Measurements from ENCODE around the gene CCL17. TPM values are rescaled to one million over a fixed set of nuclear protein-coding genes. Genes with fewer than 3 reads are reported as not detected.

CCL17 gene
- total RNA-seq, 4 donors from 2014 or later = 2.6 TPM; not detected in 3

- Histone ChIP-seq H3K9me3 (no peaks in the 10 kb centered on the region), H3K4me1 (peaks cover 38% of the 10 kb centered on the region), H3K36me3 (peaks cover 11% of the 10 kb centered on the region), H3K27me3 (no peaks in the 10 kb centered on the region), H3K27ac (peak within 1 kb of the TSS; percentile 92), H3K4me3 (peak within 1 kb of the TSS; percentile 96)
- TF ChIP-seq, protein P1, sequence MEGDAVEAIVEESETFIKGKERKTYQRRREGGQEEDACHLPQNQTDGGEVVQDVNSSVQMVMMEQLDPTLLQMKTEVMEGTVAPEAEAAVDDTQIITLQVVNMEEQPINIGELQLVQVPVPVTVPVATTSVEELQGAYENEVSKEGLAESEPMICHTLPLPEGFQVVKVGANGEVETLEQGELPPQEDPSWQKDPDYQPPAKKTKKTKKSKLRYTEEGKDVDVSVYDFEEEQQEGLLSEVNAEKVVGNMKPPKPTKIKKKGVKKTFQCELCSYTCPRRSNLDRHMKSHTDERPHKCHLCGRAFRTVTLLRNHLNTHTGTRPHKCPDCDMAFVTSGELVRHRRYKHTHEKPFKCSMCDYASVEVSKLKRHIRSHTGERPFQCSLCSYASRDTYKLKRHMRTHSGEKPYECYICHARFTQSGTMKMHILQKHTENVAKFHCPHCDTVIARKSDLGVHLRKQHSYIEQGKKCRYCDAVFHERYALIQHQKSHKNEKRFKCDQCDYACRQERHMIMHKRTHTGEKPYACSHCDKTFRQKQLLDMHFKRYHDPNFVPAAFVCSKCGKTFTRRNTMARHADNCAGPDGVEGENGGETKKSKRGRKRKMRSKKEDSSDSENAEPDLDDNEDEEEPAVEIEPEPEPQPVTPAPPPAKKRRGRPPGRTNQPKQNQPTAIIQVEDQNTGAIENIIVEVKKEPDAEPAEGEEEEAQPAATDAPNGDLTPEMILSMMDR (IDR thresholded peaks at IDR 0.05) = no peak
- TF ChIP-seq POLR2AphosphoS5 (IDR thresholded peaks at IDR 0.05) = peak; percentile 3 to 92 (median 79)
- no peak for TF ChIP-seq EP300 (IDR thresholded peaks at IDR 0.05)
- peak; percentile 64 to 87 for TF ChIP-seq POLR2A (IDR thresholded peaks at IDR 0.05)
- WGBS = under 1% methylated on average over 34 of the region's 68 CpGs
- DNase-seq (ENCODE audit: low spot score in 2 of 2) = peak; percentile 96
These were observed 42.8 kb downstream of the CCL17 start, which contains the start of the genes CIAPIN1 and COQ9 for GRCh38 chr16:57447186-57447962. Gene CIAPIN1, minus strand, starts transcription at chr16:57447385. Its CDS starts 6,457 bp downstream, at chr16:57440928. Gene COQ9, plus strand, starts transcription at chr16:57447479. Its CDS starts 27 bp downstream, at chr16:57447506.

DNA sequence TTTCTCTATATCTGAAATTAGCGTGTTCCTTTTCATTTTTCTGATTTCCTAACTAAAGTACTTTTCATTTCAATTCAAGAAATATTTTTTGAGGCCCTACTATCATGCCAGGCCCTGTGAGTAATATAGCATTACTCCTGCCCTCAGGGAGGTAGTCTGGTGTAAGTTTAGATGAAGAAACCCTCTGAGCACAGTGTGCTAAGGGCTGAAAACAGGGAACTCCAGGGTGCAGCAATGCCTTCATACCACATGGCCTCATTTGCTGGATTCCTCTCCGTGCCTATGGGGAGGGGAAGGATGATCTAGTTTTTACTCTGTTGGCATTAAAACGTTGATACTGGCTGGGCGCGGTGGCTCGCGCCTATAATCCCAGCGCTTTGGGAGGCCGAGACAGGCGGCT is 47.5 kb downstream of the CCL17 start:
- peaks cover 56% of the 10 kb centered on the region for H3K36me3 ChIP-seq

GRCh38 chr16:57462209-57462977 is 57.8 kb downstream of the CCL17 start, which contains the start of gene POLR2C:
Gene POLR2C, plus strand, starts transcription at chr16:57462679. Its CDS starts 46 bp downstream, at chr16:57462725.
- Histone ChIP-seq H3K36me3 (peaks cover 66% of the 10 kb centered on the region), H3K4me1 (peaks cover 20% of the 10 kb centered on the region), H3K27me3 (no peaks in the 10 kb centered on the region), H3K9me3 (no peaks in the 10 kb centered on the region), H3K4me3 (peak within 1 kb of the TSS; percentile 88), H3K27ac (peak within 1 kb of the TSS; percentile 83)
- peak; percentile 90 to 93 for DNase-seq (ENCODE audit: low spot score in 2 of 2)
- TF ChIP-seq POLR2AphosphoS5 (IDR thresholded peaks at IDR 0.05) (peak; percentile 93 to 96 (median 94)), POLR2A (IDR thresholded peaks at IDR 0.05) (peak; percentile 73 to 85), EP300 (IDR thresholded peaks at IDR 0.05) (no peak)
- TF ChIP-seq, protein P1 (IDR thresholded peaks at IDR 0.05) = peak; percentile 96
- WGBS = 4% methylated on average over 13 of the region's 47 CpGs

More for the DNA sequence above, 47.5 kb downstream of the CCL17 start:
- WGBS = 94% methylated on average over 10 of the region's 10 CpGs
- no peak overlapping the region for H3K27ac ChIP-seq
- H3K4me3 ChIP-seq = no peak overlapping the region
- peaks cover 18% of the 10 kb centered on the region for H3K4me1 ChIP-seq
- no peaks in the 10 kb centered on the region for H3K27me3 ChIP-seq
- no peaks in the 10 kb centered on the region for H3K9me3 ChIP-seq
- no peak for TF ChIP-seq EP300 (IDR thresholded peaks at IDR 0.05)
- no peak for DNase-seq (ENCODE audit: low spot score in 2 of 2)

DNA sequence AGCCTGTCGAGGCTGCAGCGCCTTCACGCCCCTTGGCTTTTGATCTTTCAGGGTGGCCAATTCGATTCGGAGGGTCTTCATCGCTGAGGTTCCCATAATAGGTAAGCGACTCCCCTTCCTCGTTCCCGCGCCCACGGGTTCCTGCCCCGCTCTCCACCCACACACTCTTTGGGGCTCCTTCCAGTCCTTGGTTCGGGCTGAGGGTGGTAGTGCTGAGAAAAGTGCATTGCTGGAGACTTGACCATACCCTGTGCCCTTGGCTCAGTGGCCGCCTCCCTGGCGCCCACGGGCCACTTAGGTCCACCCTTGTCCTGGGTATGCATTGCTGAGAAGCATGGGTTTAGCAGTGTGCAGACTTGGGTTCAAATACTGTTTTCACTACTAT is 58.4 kb downstream of the CCL17 start:
- H3K27me3 ChIP-seq = no peaks in the 10 kb centered on the region
- H3K9me3 ChIP-seq = no peaks in the 10 kb centered on the region
- TF ChIP-seq, protein P1 (IDR thresholded peaks at IDR 0.05) = no peak
- no peak for TF ChIP-seq POLR2A (IDR thresholded peaks at IDR 0.05)
- no peak for TF ChIP-seq POLR2AphosphoS5 (IDR thresholded peaks at IDR 0.05)
- no peak for TF ChIP-seq EP300 (IDR thresholded peaks at IDR 0.05)
- H3K4me3 ChIP-seq = peak overlapping the region; percentile 88
- peaks cover 20% of the 10 kb centered on the region for H3K4me1 ChIP-seq
- peak overlapping the region; percentile 83 for H3K27ac ChIP-seq
- DNase-seq (ENCODE audit: low spot score in 2 of 2) = no peak
- 0% methylated on average over 14 of the region's 16 CpGs for WGBS
- H3K36me3 ChIP-seq = peaks cover 66% of the 10 kb centered on the region

- no peak for DNase-seq (ENCODE audit: low spot score in 2 of 2)
- WGBS = 94% methylated on average over 2 of the region's 2 CpGs
These were observed 60.0 kb downstream of the CCL17 start for GRCh38 chr16:57464523-57464922.

More at GRCh38 chr16:57464523-57464922, 60.0 kb downstream of the CCL17 start:
- H3K36me3 ChIP-seq = peaks cover 66% of the 10 kb centered on the region
- H3K9me3 ChIP-seq = no peaks in the 10 kb centered on the region
- TF ChIP-seq POLR2AphosphoS5 (IDR thresholded peaks at IDR 0.05) = no peak
- TF ChIP-seq, protein P1 (IDR thresholded peaks at IDR 0.05) = no peak
- no peak for TF ChIP-seq POLR2A (IDR thresholded peaks at IDR 0.05)
- TF ChIP-seq EP300 (IDR thresholded peaks at IDR 0.05) = no peak
- peaks cover 21% of the 10 kb centered on the region for H3K4me1 ChIP-seq
- H3K27ac ChIP-seq = no peak overlapping the region
- H3K4me3 ChIP-seq = no peak overlapping the region
- no peaks in the 10 kb centered on the region for H3K27me3 ChIP-seq

Other genes starting within 250 kb of the CCL17 start
- gene PSME3IP1, start 218.7 kb upstream of the CCL17 start, total RNA-seq = 100 to 1,000 TPM in 1 of 4 donors, 10 to 100 TPM in 3; 47.1 to 109 (median 60.3) TPM
- 10 to 100 TPM; 16.3 to 48.3 (median 35.2) TPM for gene RSPRY1, start 218.4 kb upstream of the CCL17 start, total RNA-seq
- gene ARL2BP, start 159.5 kb upstream of the CCL17 start, total RNA-seq = 10 to 100 TPM; 27.8 to 66.2 (median 51.0) TPM
- 100 to 1,000 TPM in 3 of 4 donors, 10 to 100 TPM in 1; 34.7 to 215 (median 205) TPM for gene PLLP, start 120.1 kb upstream of the CCL17 start, total RNA-seq
- gene CCL22, start 46.0 kb upstream of the CCL17 start, total RNA-seq = 10 to 100 TPM in 1 of 4 donors, 1 to 10 TPM in 3; 1.5 to 11.7 (median 3.3) TPM
- 10 to 100 TPM; 12.8 to 25.1 (median 13.6) TPM for gene CX3CL1, start 32.3 kb upstream of the CCL17 start, total RNA-seq
- 10 to 100 TPM; 32.2 to 40.0 (median 35.7) TPM for gene CIAPIN1, start 42.6 kb downstream of the CCL17 start, total RNA-seq
- gene COQ9, start 42.7 kb downstream of the CCL17 start, total RNA-seq = 10 to 100 TPM; 45.7 to 60.1 (median 48.8) TPM
- 10 to 100 TPM; 65.0 to 80.3 (median 72.0) TPM for gene POLR2C, start 57.9 kb downstream of the CCL17 start, total RNA-seq
- gene DOK4, start 81.7 kb downstream of the CCL17 start, total RNA-seq = 10 to 100 TPM; 29.8 to 66.8 (median 51.3) TPM
- gene CCDC102A, start 131.8 kb downstream of the CCL17 start, total RNA-seq = 10 to 100 TPM in 1 of 4 donors, 1 to 10 TPM in 3; 7.1 to 11.5 (median 8.5) TPM
- gene ADGRG5, start 137.9 kb downstream of the CCL17 start, total RNA-seq = under 1 TPM in 3 of 4 donors, not detected in 1; 0.16 to 0.53 (median 0.16) TPM
- gene ADGRG1, start 223.9 kb downstream of the CCL17 start, total RNA-seq = 100 to 1,000 TPM; 107 to 202 (median 139) TPM

Measured in suprapubic skin (tissue), 4 donors.